GM12874 (cell line): ENCODE data around the gene GTF2A2.

Experiments used
- CTCF ChIP-seq: IDR thresholded peaks from 2 replicates; pipeline ENCODE4 v1.5.1; 2011; ENCODE audit warnings: low read depth, mild to moderate bottlenecking, control low read depth, low read length, moderate library complexity; ENCODE audit not compliant: insufficient read depth

The GTF2A2 gene

GRCh38 chr15:59642351-59642750 is 15.0 kb downstream of the GTF2A2 start:
- no peak for TF ChIP-seq CTCF

GRCh38 chr15:59636184-59636583 is 21.1 kb downstream of the GTF2A2 start:
- TF ChIP-seq CTCF, result no peak

- peak; percentile 21; the same call in 1 of the 2 replicates for TF ChIP-seq CTCF
Measured at GRCh38 chr15:59632714-59633113, 24.6 kb downstream of the GTF2A2 start.

GRCh38 chr15:59622289-59622688 is 35.0 kb downstream of the GTF2A2 start:
- peak; percentile 65 for TF ChIP-seq CTCF

GRCh38 chr15:59618406-59618805 is 38.9 kb downstream of the GTF2A2 start:
- no peak for TF ChIP-seq CTCF

GRCh38 chr15:59616379-59616778 is 40.9 kb downstream of the GTF2A2 start:
- no peak for TF ChIP-seq CTCF

- no peak for TF ChIP-seq CTCF
Measured at GRCh38 chr15:59615661-59616060, 41.7 kb downstream of the GTF2A2 start.

- TF ChIP-seq CTCF, result no peak
Measured at GRCh38 chr15:59614153-59614552, 43.2 kb downstream of the GTF2A2 start.
